HepG2 (cell line): ENCODE data around the gene SRPRA.

Source experiments
- ADNP ChIP-seq: sonication (generic); formaldehyde crosslinking; IDR thresholded peaks from 2 replicates; pipeline ENCODE4 v1.4.0; 2020; ENCODE audit warnings: missing genetic modification reagents
- CBX2 ChIP-seq, 2 experiments: fragments of 200-600 bp in 1 of 2; sonication (generic); formaldehyde crosslinking in 1 of 2; IDR thresholded peaks; 2 replicates each; pipeline versions ENCODE4 v1.7.0 to v1.8.1; 2018 to 2022; ENCODE audit warnings: low read depth in 2 of 2, low read length in 1 of 2, mild to moderate bottlenecking in 1 of 2, missing genetic modification reagents in 1 of 2
- CTCF ChIP-seq: sonication (generic); formaldehyde crosslinking; IDR thresholded peaks from 2 replicates; pipeline ENCODE4 v1.5.0; 2020; ENCODE audit warnings: mild to moderate bottlenecking, missing genetic modification reagents, moderate library complexity
- KDM5A ChIP-seq: fragments of 200-600 bp; sonication (generic); IDR thresholded peaks from 2 replicates; pipeline ENCODE4 v1.7.0; 2018; ENCODE audit warnings: antibody characterized with exemption, mild to moderate bottlenecking, low read length, borderline replicate concordance
- POGZ ChIP-seq: sonication (generic); formaldehyde crosslinking; IDR thresholded peaks from 2 replicates; pipeline ENCODE4 v1.4.0; 2020; ENCODE audit warnings: mild to moderate bottlenecking, missing genetic modification reagents
- THRA ChIP-seq: sonication (generic); formaldehyde crosslinking; IDR thresholded peaks from 2 replicates; pipeline ENCODE4 v1.4.0; 2020; ENCODE audit warnings: missing genetic modification reagents, borderline replicate concordance
- U2AF2 ChIP-seq: fragments of 200-400 bp; formaldehyde crosslinking; IDR thresholded peaks from 2 replicates; pipeline ENCODE4 v1.6.1; 2017; ENCODE audit warnings: low read depth, mild to moderate bottlenecking, low read length
- ZNF530 ChIP-seq: sonication (generic); formaldehyde crosslinking; IDR thresholded peaks from 2 replicates; pipeline ENCODE4 v1.5.0; 2020; ENCODE audit warnings: low read depth, mild to moderate bottlenecking, missing genetic modification reagents
- ZSCAN20 ChIP-seq: sonication (generic); formaldehyde crosslinking; IDR thresholded peaks from 2 replicates; pipeline ENCODE4 v1.4.0; 2020; ENCODE audit warnings: missing genetic modification reagents, mild to moderate bottlenecking, borderline replicate concordance
- TF ChIP-seq, protein P1 (sequence below): sonication (generic); formaldehyde crosslinking; IDR thresholded peaks from 2 replicates; pipeline ENCODE4 v1.4.0; 2020; ENCODE audit warnings: missing genetic modification reagents

GRCh38 chr11:126282736-126283591 is 14.3 kb upstream of the SRPRA start, which contains the start of gene TIRAP:
- TF ChIP-seq U2AF2 (no peak), ZSCAN20 (CRISPR knock-in tag) (0 out of 2 replicates have a peak, but pooled peaks have one; percentile 65), ZNF530 (no peak), CBX2 (IDR thresholded peaks at IDR 0.05; ENCODE audit: low read depth, low read length) (no peak), CBX2 (CRISPR knock-in tag; IDR thresholded peaks at IDR 0.05; ENCODE audit: low read depth) (no peak), ADNP (CRISPR knock-in tag) (no peak), CTCF (no peak; the same call in 1 of the 2 replicates), KDM5A (0 out of 2 replicates have a peak, but pooled peaks have one; percentile 29), POGZ (CRISPR knock-in tag) (no peak), THRA (CRISPR knock-in tag) (no peak)
- TF ChIP-seq, protein P1, sequence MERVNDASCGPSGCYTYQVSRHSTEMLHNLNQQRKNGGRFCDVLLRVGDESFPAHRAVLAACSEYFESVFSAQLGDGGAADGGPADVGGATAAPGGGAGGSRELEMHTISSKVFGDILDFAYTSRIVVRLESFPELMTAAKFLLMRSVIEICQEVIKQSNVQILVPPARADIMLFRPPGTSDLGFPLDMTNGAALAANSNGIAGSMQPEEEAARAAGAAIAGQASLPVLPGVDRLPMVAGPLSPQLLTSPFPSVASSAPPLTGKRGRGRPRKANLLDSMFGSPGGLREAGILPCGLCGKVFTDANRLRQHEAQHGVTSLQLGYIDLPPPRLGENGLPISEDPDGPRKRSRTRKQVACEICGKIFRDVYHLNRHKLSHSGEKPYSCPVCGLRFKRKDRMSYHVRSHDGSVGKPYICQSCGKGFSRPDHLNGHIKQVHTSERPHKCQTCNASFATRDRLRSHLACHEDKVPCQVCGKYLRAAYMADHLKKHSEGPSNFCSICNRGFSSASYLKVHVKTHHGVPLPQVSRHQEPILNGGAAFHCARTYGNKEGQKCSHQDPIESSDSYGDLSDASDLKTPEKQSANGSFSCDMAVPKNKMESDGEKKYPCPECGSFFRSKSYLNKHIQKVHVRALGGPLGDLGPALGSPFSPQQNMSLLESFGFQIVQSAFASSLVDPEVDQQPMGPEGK: peak; percentile 46; the same call in 1 of the 2 replicates
